ENCODE measurements around the gene PIEZO2.
"Not testable (repeated sequence)": the region's sequence is repeated elsewhere in the genome, so short reads cannot be mapped to it uniquely, and the experiment has no call there.

DNA sequence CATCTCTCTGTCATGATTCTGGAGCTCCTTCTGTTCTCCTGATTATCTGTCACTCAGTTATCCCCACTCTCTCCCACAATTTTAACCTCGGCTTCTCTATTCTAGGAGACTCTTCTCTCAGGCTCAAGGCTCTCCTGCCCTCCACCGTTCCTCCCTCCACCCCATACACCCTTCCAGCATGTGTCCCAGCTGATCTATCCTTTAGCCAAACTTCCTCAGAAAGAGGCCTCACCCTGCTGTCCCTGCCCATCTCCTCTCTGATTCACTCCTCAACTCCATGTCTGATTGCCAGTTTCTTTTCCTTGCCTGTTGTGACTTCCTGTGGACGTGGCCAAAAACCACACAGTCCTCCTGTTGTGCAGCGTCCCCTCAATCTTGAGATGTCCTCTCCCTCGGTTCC lies 505.4 kb downstream of the PIEZO2 start:
- not testable (repeated sequence) for TF ChIP-seq POLR2AphosphoS5 (IDR thresholded peaks at IDR 0.05)
- TF ChIP-seq, protein P1, sequence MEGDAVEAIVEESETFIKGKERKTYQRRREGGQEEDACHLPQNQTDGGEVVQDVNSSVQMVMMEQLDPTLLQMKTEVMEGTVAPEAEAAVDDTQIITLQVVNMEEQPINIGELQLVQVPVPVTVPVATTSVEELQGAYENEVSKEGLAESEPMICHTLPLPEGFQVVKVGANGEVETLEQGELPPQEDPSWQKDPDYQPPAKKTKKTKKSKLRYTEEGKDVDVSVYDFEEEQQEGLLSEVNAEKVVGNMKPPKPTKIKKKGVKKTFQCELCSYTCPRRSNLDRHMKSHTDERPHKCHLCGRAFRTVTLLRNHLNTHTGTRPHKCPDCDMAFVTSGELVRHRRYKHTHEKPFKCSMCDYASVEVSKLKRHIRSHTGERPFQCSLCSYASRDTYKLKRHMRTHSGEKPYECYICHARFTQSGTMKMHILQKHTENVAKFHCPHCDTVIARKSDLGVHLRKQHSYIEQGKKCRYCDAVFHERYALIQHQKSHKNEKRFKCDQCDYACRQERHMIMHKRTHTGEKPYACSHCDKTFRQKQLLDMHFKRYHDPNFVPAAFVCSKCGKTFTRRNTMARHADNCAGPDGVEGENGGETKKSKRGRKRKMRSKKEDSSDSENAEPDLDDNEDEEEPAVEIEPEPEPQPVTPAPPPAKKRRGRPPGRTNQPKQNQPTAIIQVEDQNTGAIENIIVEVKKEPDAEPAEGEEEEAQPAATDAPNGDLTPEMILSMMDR (IDR thresholded peaks at IDR 0.05) = not testable (repeated sequence)

Measured in gastroesophageal sphincter (tissue), 3 donors.